HG03175 (cell line): ENCODE measurements around the gene TDP1.

ENCODE experiments used
- ATAC-seq: cut with Tn5 transposase; IDR thresholded peaks from one replicate; pipeline ENCODE4 v1.9.1; 2021; ENCODE audit warnings: mild to moderate bottlenecking, moderate library complexity; ENCODE audit not compliant: unreplicated experiment

The TDP1 gene

GRCh38 chr14:89936654-89937185 is 19.0 kb upstream of the TDP1 start:
- ATAC-seq, result no peak

- ATAC-seq, result no peak
These were observed 13.8 kb upstream of the TDP1 start for GRCh38 chr14:89941830-89942377.

GRCh38 chr14:89947344-89947743 is 8.4 kb upstream of the TDP1 start:
- no peak for ATAC-seq

- ATAC-seq, result no peak
These were observed 3.2 kb upstream of the TDP1 start for GRCh38 chr14:89952576-89952975.

- ATAC-seq, result no peak
These were observed 2.1 kb upstream of the TDP1 start for GRCh38 chr14:89953602-89954001.

GRCh38 chr14:89954070-89955021 is 1.4 kb upstream of the TDP1 start, which contains the start of gene EFCAB11:
Gene EFCAB11, minus strand, starts transcription at chr14:89954730. Its CDS starts 70 bp downstream, at chr14:89954660.
- ATAC-seq, result peak; percentile 81

GRCh38 chr14:89955022-89955744 is 544 bp upstream of the TDP1 start:
- ATAC-seq, result peak; percentile 23

GRCh38 chr14:89956661-89957009 is 908 bp downstream of the TDP1 start:
- ATAC-seq, result no peak

GRCh38 chr14:89957376-89957775 is 1.6 kb downstream of the TDP1 start:
- no peak for ATAC-seq

GRCh38 chr14:89957791-89958190 is 2.1 kb downstream of the TDP1 start:
- ATAC-seq, result no peak

- ATAC-seq, result no peak
These were observed 3.2 kb downstream of the TDP1 start for GRCh38 chr14:89958966-89959365.

- ATAC-seq, result no peak
These were observed 4.2 kb downstream of the TDP1 start for GRCh38 chr14:89959853-89960445.

GRCh38 chr14:89960914-89961313 is 5.2 kb downstream of the TDP1 start:
- ATAC-seq, result no peak

GRCh38 chr14:89963288-89963978 is 7.7 kb downstream of the TDP1 start:
- no peak for ATAC-seq

GRCh38 chr14:89965839-89966238 is 10.1 kb downstream of the TDP1 start:
- no peak for ATAC-seq

- ATAC-seq, result peak; percentile 70
These were observed 17.6 kb downstream of the TDP1 start for GRCh38 chr14:89973234-89973823.

- no peak for ATAC-seq
These were observed 21.9 kb downstream of the TDP1 start for GRCh38 chr14:89977668-89978067.

- no peak for ATAC-seq
These were observed 22.9 kb downstream of the TDP1 start for GRCh38 chr14:89978656-89979055.

GRCh38 chr14:89983375-89983774 is 27.6 kb downstream of the TDP1 start:
- ATAC-seq, result no peak
